ENCODE results near the gene CADPS.

GRCh38 chr3:62675492-62675891 is 199.7 kb downstream of the CADPS start:
- TF ChIP-seq POLR2AphosphoS5 (IDR thresholded peaks at IDR 0.05; ENCODE audit: low read depth, low read length) (no peak), REST (IDR thresholded peaks at IDR 0.05; ENCODE audit: insufficient read depth in 1 of 2, low read depth in 2 of 2, low read length in 2 of 2) (no peak), FOXP2 (optimal IDR thresholded peaks at IDR 0.05; ENCODE audit: borderline replicate concordance, extremely low read depth, extremely low read length, insufficient read depth) (no peak), SIN3A (IDR thresholded peaks at IDR 0.05; ENCODE audit: borderline replicate concordance, insufficient read depth, low read length) (no peak)

Measured in PFSK-1 (cell line).